Coronary artery (tissue), 2 donors: ENCODE measurements around the gene RNF212.

Source experiments
- DNase-seq: peaks from one replicate; pipeline ENCODE4 v3.0.0-alpha.2; 2017; ENCODE audit warnings: low spot score
- H3K27ac ChIP-seq, 2 donors: fragments of 200-600 bp; sonication (generic); one replicate each; pipeline ENCODE4 v1.5.1; 2016 to 2019
- H3K4me3 ChIP-seq: fragments of 200-600 bp; sonication (generic); 2 replicates; pipeline ENCODE4 v1.5.1; 2016; ENCODE audit warnings: mild to moderate bottlenecking, moderate library complexity
- CTCF ChIP-seq: fragments of 200-600 bp; sonication (generic); IDR thresholded peaks from one replicate; pipeline ENCODE4 v1.5.1; 2019; ENCODE audit warnings: antibody characterized with exemption

RNF212 gene

DNA sequence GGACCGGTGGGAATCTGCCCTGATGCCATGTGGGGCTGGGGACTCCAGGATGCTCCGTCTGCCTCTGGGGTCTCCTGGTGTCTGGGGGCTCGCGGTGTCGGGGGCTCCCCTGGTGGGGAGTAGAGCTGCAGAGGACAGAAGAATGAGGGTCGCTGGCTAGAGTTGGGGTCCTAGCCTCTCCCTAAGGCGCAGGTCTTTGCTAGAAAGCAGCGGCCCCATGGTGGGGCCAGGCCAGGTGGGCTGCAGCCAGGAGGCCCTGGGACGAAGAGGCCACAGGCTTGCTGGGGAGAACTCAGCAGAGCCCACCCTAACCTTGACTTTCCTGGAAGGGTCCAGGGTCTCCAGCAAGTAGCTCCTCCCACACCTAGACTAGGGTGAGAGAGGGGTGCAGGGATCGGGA is 80.5 kb downstream of the RNF212 start:
- Histone ChIP-seq H3K4me3 (no peak overlapping the region), H3K27ac (peak overlapping the region in 1 of 2 donors; percentile 88)
- no peak for TF ChIP-seq CTCF
- DNase-seq: no peak

DNA sequence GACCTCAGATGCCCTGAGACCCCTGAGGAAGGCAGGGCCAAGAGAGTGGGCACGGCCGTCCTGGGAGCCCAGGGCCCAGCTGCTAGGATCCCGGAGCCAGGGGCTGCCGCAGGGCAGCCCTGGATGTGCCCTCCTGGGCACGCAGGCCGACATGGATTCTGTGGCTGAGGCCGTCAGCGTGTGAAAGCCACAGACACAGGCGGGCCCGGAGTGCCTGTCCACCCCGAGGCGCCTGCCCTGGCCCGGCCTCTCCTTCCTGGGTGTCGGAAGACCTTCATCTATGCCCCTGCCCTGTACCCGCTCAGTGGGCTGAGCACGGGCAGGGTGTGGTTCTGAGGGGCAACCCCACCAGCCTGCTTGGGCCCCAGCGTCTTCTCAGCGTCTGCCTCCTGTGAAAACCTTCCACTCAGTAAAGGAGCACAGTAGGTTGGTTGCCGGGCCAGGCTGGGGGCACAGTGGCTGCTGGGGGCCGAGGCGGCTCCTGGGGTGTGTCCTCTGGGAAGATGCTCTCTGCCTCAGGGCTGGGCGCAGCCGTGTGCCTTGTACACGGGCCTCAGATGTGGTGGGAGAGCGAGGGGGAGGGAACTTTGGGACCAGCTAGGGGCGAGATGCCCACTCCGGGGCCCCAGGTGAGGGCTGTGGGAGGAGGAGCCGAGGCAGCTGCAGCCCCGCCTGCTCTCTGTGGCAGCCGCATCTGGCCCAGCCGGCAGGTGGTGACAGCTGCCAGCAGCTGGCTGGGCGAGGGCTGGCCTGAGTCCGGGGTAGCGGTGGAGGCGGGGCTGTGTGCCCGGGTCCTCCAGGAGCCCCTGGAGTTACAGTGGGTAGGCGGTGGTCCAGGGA is 81.2 kb downstream of the RNF212 start:
- Histone ChIP-seq H3K4me3 (no peak overlapping the region), H3K27ac (no peak overlapping the region)
- DNase-seq: no peak
- no peak for TF ChIP-seq CTCF

DNA sequence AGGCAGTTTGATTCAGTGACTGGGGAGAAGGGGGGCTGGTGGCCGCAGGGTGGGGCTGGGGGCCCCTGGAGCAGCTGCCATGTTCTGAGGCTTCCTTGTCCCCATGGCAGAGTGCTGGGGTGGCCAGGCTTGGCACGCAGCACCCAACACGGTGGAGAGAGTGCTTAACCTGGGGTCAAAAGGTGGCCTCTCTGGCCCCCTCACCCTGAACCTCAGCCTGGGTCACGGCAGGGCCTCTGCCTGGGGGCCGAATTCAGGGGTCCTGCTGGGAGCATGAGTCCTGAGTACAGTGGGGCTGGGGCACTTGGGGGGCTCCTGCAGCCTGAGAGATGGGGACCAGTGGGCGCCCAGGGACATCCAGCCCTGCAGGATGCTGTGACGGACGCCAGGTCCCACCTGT is 82.0 kb downstream of the RNF212 start:
- Histone ChIP-seq H3K27ac (no peak overlapping the region), H3K4me3 (no peak overlapping the region)
- DNase-seq: no peak
- no peak for TF ChIP-seq CTCF

- no peak overlapping the region for H3K4me3 ChIP-seq
- no peak for DNase-seq
- H3K27ac ChIP-seq: no peak overlapping the region
- no peak for TF ChIP-seq CTCF
These were observed 82.8 kb downstream of the RNF212 start for GRCh38 chr4:1030559-1030958.

GRCh38 chr4:1030031-1030430 is 83.3 kb downstream of the RNF212 start:
- DNase-seq: no peak
- no peak overlapping the region for H3K4me3 ChIP-seq
- H3K27ac ChIP-seq: no peak overlapping the region
- no peak for TF ChIP-seq CTCF

DNA sequence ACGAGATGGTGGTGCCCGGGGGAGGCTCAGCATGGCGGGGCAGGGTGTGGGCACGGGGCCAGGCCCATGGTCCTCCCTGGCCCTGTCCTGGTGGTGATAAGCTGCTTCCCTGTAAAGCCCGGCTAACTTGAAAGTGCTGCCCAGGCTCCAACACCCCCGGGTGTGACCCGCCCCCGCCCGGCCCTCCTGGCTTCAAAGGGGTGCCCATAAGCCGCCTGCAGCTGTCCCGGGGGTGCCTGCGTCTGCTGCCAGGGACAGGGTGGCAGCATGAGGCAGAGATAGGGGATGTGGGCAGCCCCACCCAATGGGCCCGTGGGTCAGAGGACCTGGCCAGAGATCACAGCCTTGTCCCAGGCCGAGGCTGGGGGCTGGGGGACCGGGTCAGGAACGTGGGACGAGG is 83.8 kb downstream of the RNF212 start:
- no peak for DNase-seq
- no peak for TF ChIP-seq CTCF
- Histone ChIP-seq H3K27ac (no peak overlapping the region), H3K4me3 (no peak overlapping the region)

DNA sequence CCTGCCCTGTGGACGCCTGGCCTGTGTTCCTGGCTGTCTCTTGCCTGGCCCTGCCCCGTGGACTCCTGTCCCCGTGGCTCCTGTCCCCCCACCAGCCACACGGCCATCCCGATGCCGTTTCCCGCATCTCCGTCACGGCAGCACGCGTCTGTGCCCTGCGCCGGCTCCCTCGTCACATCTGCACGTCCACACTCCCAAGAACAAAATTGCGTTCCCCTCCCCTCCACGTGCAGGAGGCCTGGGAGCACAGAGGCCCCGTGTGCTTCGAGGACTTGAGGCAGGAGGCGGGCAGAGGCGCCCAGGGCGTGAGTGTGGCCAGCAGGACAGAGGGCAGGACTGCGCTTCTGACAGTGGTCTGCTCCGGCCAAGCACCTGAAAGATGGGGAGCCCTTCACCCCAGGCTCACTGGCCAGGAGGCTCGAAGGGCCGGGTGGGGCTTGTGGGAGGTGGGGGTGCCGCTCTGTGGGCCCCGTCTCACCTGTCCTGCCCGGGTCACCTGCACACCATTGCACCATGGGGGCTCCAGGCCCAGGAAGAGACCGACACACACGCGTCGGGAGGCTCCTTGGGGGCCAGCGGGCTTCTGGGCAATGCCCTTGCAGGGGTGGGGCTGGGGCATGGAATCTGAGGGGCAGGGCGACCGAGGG is 84.7 kb downstream of the RNF212 start:
- no peak for TF ChIP-seq CTCF
- Histone ChIP-seq H3K27ac (no peak overlapping the region), H3K4me3 (no peak overlapping the region)
- no peak for DNase-seq
